Right atrium auricular region (tissue), 2 donors: ENCODE data around the gene HSD17B13. TPM values are rescaled to one million over a fixed set of nuclear protein-coding genes. Genes with fewer than 3 reads are reported as not detected.

Experiments used
- DNase-seq: peaks from one replicate; pipeline ENCODE4 v3.0.0-alpha.2; 2019; ENCODE audit warnings: low spot score
- H3K27ac ChIP-seq, 2 donors: fragments of 200-600 bp; sonication (generic); 1 replicate in 1 of 2; 2 replicates in 1 of 2; pipeline ENCODE4 v1.5.1; 2016 to 2019
- H3K27me3 ChIP-seq, 2 donors: fragments of 200-600 bp; sonication (generic); one replicate each; pipeline versions ENCODE4 v1.5.1 to v1.6.0; 2017 to 2019
- H3K36me3 ChIP-seq: fragments of 200-600 bp; sonication (generic); one replicate; pipeline ENCODE4 v1.5.1; 2016
- H3K4me1 ChIP-seq, 2 donors: fragments of 200-600 bp; sonication (generic); one replicate each; pipeline versions ENCODE4 v1.5.1 to v1.6.0; 2017 to 2019
- H3K4me3 ChIP-seq, 2 donors: fragments of 200-600 bp; sonication (generic); 1 replicate in 1 of 2; 2 replicates in 1 of 2; pipeline ENCODE4 v1.5.1; 2017 to 2019; ENCODE audit warnings: mild to moderate bottlenecking in 1 of 2, moderate library complexity in 1 of 2
- H3K9me3 ChIP-seq, 2 donors: fragments of 200-600 bp; sonication (generic); one replicate each; pipeline ENCODE4 v1.5.1; 2019
- CTCF ChIP-seq, 2 donors: fragments of 200-600 bp; sonication (generic); IDR thresholded peaks; one replicate each; pipeline ENCODE4 v1.5.1; 2019; ENCODE audit warnings: antibody characterized with exemption in 2 of 2
- total RNA-seq, 2 donors: library from RNA; depleted of rRNA; stranded (reverse); fragments of >200 nt; gene quantifications; one replicate each; pipeline ENCODE4 v1.1.0, GENCODE V29; 2016

HSD17B13 gene
- total RNA-seq: not detected

GRCh38 chr4:87322754-87323153 is at the start of gene HSD17B13:
HSD17B13 (minus strand) TSS chr4:87322882; CDS start chr4:87322841, 41 bp downstream.
- Histone ChIP-seq H3K36me3 (no peaks in the 10 kb centered on the region), H3K9me3 (no peaks in the 10 kb centered on the region), H3K27ac (no peak within 1 kb of the TSS), H3K4me1 (no peaks in the 10 kb centered on the region), H3K4me3 (no peak within 1 kb of the TSS), H3K27me3 (no peaks in the 10 kb centered on the region)
- DNase-seq: no peak
- no peak for TF ChIP-seq CTCF (IDR thresholded peaks at IDR 0.05)

GRCh38 chr4:87370068-87370467 is 47.4 kb upstream of the HSD17B13 start:
- no peak for DNase-seq
- peaks cover 57% of the 10 kb centered on the region for H3K36me3 ChIP-seq
- H3K27ac ChIP-seq: peak overlapping the region in 1 of 2 donors; percentile 21

GRCh38 chr4:87366521-87367162 is 44.0 kb upstream of the HSD17B13 start:
- no peak for TF ChIP-seq CTCF (IDR thresholded peaks at IDR 0.05)
- Histone ChIP-seq H3K27me3 (no peaks in the 10 kb centered on the region), H3K9me3 (no peaks in the 10 kb centered on the region), H3K4me1 (no peaks in the 10 kb centered on the region), H3K4me3 (no peak overlapping the region), H3K36me3 (peaks cover 52% of the 10 kb centered on the region), H3K27ac (no peak overlapping the region)
- DNase-seq: no peak

More at GRCh38 chr4:87370068-87370467, 47.4 kb upstream of the HSD17B13 start:
- Histone ChIP-seq H3K4me3 (no peak overlapping the region), H3K27me3 (no peaks in the 10 kb centered on the region), H3K4me1 (no peaks in the 10 kb centered on the region), H3K9me3 (no peaks in the 10 kb centered on the region)
- no peak for TF ChIP-seq CTCF (IDR thresholded peaks at IDR 0.05)

- no peak for TF ChIP-seq CTCF (IDR thresholded peaks at IDR 0.05)
- Histone ChIP-seq H3K9me3 (no peaks in the 10 kb centered on the region), H3K27ac (no peak overlapping the region), H3K4me3 (no peak overlapping the region), H3K36me3 (peaks cover 44% of the 10 kb centered on the region), H3K4me1 (no peaks in the 10 kb centered on the region), H3K27me3 (no peaks in the 10 kb centered on the region)
- DNase-seq: no peak
Observed at GRCh38 chr4:87365348-87365747, 42.7 kb upstream of the HSD17B13 start.

GRCh38 chr4:87363552-87363951 is 40.9 kb upstream of the HSD17B13 start:
- TF ChIP-seq CTCF (IDR thresholded peaks at IDR 0.05): no peak
- Histone ChIP-seq H3K27ac (no peak overlapping the region), H3K9me3 (no peaks in the 10 kb centered on the region), H3K4me3 (no peak overlapping the region), H3K36me3 (peaks cover 50% of the 10 kb centered on the region), H3K27me3 (no peaks in the 10 kb centered on the region), H3K4me1 (no peaks in the 10 kb centered on the region)
- no peak for DNase-seq
